Forelimb muscle (tissue), 1 donor: ENCODE data around the gene SH3BGRL2. TPM values are rescaled to one million over a fixed set of nuclear protein-coding genes. Genes with fewer than 3 reads are reported as not detected.

Experiments used
- DNase-seq: peaks from one replicate; pipeline ENCODE4 v3.0.0-alpha.2; 2013; ENCODE audit warnings: low read depth
- polyA plus RNA-seq: library from polyadenylated mRNA; unstranded; fragments of 120-200 nt; gene quantifications from one replicate; pipeline ENCODE4 v1.2.1, GENCODE V29; 2013; ENCODE audit not compliant: insufficient read length

The SH3BGRL2 gene
- polyA plus RNA-seq, 1 donor = 7.5 TPM

GRCh38 chr6:79699606-79700005 lies 68.5 kb downstream of the SH3BGRL2 start:
- DNase-seq = no peak

GRCh38 chr6:79702691-79703090 lies 71.6 kb downstream of the SH3BGRL2 start:
- DNase-seq = no peak

DNA sequence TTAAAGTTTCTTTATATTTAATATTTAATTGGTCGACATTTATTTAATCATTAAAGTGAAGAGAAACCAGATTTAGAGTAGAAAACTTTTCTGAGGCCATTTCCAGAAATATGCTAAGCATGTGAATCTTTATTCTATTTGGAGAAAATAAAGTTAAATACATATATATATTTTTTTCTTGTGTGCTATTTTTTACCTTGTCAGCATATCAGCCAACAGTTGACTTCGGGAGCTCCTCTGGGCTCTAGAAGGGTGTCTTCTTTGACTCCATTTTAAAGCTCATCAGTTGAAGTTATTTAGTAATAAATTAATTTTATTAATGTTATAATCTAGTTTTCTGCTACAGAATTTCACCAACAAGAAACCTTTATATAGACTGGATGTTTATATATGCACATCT lies 73.1 kb downstream of the SH3BGRL2 start:
- DNase-seq = no peak

GRCh38 chr6:79705456-79705995 lies 74.4 kb downstream of the SH3BGRL2 start:
- no peak for DNase-seq

DNA sequence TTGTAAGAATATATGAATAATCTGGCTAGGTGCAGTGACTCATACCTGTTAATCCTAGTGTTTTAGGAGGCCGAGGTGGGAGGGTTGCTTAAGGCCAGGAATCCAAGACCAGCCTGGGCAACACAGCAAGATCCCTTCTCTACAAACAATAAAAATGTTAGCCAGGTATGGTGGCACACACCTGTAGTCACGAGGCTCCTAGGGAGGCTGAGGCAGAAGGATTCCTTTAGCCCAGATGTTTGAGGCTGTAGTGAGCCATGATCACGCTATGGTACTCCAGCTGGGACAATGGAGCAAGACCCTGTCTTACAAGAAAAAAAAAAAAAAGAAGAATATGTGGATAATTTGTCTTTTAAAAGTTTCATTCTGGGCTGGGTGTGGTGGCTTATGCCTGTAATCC lies 75.4 kb downstream of the SH3BGRL2 start:
- DNase-seq = no peak

- DNase-seq = no peak
Observed at GRCh38 chr6:79707621-79708020, 76.5 kb downstream of the SH3BGRL2 start.

GRCh38 chr6:79708095-79708791 lies 77.1 kb downstream of the SH3BGRL2 start:
- no peak for DNase-seq

DNA sequence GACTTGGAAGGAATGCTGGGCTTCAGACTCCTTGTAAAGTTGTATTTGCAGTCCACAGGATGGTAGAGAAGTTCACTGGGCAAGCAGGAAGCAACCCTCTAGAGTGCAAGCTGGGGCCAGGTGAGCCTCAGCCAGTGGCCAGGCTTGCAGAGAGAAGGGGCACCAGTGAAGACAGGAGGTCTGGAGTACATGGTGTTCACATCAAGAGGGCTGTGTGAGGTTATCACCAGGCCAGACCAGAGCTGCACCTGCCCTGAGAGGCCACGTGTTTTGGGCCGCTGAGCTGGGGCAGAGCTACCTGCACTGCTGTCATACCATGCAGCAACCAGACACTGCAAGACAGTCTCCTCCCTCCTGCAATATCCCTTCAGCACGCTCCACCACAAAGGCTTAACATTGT lies 79.0 kb downstream of the SH3BGRL2 start:
- DNase-seq = no peak

- no peak for DNase-seq
Observed at GRCh38 chr6:79711167-79711566, 80.0 kb downstream of the SH3BGRL2 start.

GRCh38 chr6:79712144-79712543 lies 81.0 kb downstream of the SH3BGRL2 start:
- DNase-seq = no peak

- no peak for DNase-seq
Observed at GRCh38 chr6:79712616-79713135, 81.5 kb downstream of the SH3BGRL2 start.

GRCh38 chr6:79713701-79714322 lies 82.7 kb downstream of the SH3BGRL2 start:
- peak; percentile 20 for DNase-seq

GRCh38 chr6:79717989-79718388 lies 86.9 kb downstream of the SH3BGRL2 start:
- DNase-seq = no peak

- no peak for DNase-seq
Observed at GRCh38 chr6:79718509-79719247, 87.5 kb downstream of the SH3BGRL2 start.

- no peak for DNase-seq
Observed at GRCh38 chr6:79719248-79719960, 88.3 kb downstream of the SH3BGRL2 start.

DNA sequence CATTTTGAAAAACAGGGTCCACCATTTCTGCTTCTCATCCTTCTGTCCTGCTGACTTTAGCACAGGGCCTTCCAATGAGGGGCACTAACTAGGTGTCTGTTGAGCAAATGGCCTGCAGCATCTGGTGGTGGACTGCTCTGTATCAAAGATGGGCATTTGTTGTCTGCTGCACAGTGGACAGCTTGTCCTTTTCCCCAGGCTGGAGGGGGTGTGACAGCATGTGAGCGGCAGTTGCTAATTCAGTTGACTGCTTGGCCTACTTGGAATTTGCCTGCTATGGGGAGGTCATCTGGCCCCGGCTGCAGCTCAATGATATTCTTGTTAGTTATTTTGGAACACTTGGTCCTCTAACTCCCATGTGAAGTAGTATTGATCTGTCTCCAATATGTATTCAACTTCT lies 93.7 kb downstream of the SH3BGRL2 start:
- DNase-seq = no peak

DNA sequence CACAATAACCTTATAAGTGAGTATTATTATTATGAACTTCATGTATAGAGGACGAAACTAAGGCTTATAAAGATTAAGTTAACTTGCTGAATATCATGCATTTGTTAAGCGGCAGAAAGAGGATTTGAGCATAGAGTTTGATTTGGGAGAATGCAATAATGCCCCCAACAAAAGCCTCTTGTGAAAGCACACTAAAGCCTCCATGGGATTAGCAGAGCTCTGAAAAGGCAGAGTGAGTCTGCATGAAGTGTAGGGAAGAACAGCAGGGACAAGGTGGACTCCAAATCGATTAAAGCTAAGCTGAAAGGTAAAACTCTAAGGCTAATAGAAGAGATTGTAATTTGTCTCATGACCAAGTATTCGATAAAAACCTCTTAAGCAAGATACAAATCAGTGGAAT lies 100.3 kb downstream of the SH3BGRL2 start:
- DNase-seq = no peak

DNA sequence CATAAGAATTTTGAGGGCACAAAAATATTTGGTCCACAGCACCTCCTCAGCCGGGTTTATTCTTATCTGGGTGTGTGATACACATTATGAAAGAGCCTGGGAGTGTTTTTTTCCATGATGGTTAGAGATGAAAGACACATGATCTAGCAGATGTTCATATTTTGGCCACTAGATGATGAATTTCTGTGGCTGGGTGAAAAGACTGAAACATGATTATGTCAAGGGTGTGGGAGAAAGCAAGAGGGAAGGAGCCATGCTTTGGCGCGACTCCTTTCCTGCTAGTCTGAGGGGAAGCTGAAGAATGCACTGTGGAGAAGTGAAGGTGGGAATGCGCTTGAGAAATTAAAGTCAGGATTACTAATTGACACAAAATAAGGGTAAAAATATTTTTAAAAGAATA lies 102.3 kb downstream of the SH3BGRL2 start:
- DNase-seq = no peak

DNA sequence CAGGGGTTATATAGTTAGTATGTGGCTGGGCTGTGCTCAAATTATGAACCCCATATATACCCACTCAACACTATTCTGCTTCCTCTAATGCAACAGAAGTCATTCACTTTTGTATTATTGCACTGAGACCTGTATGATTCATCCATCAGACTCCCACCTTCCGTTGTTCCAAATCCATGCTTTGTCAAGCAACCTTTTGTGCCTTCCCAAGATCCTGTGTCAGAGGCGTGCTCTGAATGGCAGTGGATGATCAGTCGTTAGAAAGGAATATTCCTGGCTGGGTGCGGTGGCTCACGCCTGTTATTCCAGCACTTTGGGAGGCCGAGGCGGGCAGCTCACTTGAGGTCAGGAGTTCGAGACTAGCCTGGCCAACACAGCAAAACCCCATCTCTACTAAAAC lies 103.2 kb downstream of the SH3BGRL2 start:
- no peak for DNase-seq

DNA sequence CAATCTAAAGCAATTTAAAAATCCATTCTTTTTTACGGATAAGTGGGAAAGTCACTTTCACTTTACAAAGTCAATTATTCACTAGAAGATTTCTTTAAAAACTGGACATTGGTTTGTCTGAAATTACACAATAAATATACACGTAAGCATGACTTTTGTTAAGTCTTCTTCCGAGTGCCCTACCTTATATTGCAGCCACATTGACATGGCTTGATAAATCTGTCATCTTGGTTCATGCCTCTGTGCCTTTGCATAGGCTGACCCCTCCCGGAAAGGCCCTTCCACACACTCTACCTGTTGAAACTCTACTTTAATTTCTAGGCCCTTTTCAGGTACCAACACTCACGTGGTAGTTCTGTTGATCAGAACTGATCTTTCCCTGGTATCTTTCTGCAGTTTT lies 104.1 kb downstream of the SH3BGRL2 start:
- no peak for DNase-seq

GRCh38 chr6:79737172-79737571 lies 106.0 kb downstream of the SH3BGRL2 start:
- DNase-seq = no peak

- DNase-seq = no peak
Observed at GRCh38 chr6:79742030-79742429, 110.9 kb downstream of the SH3BGRL2 start.
